NCI-H460 (cell line): Measurements from ENCODE around the gene BRIP1. TPM values are rescaled to one million over a fixed set of nuclear protein-coding genes. Genes with fewer than 3 reads are reported as not detected.
"Not testable (repeated sequence)": the region's sequence is repeated elsewhere in the genome, so short reads cannot be mapped to it uniquely, and the experiment has no call there.

Experiments used
- DNase-seq: peaks from one replicate; pipeline ENCODE4 v3.0.0-alpha.2; 2016; ENCODE audit warnings: low read depth; ENCODE audit errors: extremely low read depth
- total RNA-seq: library from RNA; depleted of rRNA; stranded (reverse); fragments of >200 nt; shearing (Covaris generic); gene quantifications from 2 replicates; pipeline ENCODE4 v1.2.3, GENCODE V29; 2014

Gene BRIP1
- total RNA-seq, 1 experiment from 2014 or later, result 4.8 TPM

DNA sequence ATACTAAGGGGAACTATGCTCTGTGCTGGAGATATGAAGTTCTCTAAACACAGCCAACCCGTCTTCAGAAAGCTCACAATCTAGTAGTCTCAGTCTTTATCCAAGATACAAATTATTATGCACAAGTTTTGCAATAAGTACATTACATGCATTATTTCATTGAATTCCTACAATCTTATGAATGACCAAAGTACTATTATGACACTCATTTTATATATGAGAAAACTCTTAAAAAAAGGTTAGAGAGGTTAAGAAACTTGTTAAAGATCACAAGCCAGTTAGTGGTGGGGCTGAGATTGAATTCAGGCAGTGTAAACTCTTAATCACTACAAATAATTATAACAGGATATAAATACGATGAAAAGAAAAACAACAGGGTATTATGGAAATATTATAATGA, 4.7 kb upstream of the BRIP1 start:
- no peak for DNase-seq

DNA sequence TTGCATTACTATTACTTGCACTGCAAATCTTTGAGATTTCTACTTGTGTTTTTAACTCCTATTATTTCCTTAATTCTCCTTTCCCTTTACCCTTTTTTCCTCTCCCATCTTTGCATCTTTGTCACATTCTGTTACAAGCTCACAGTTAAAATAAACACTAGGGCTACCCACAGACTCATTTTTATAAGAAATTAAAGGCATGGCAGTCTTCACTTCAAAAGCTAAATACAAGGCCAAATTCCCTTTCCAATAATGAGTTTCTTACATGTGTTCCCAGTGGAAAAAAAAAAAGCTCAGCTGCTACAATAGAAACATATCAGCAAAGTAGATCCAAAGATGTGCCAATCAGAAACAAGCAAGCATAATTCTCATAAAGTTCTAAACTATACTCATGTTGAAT, 3.7 kb upstream of the BRIP1 start:
- no peak for DNase-seq

DNA sequence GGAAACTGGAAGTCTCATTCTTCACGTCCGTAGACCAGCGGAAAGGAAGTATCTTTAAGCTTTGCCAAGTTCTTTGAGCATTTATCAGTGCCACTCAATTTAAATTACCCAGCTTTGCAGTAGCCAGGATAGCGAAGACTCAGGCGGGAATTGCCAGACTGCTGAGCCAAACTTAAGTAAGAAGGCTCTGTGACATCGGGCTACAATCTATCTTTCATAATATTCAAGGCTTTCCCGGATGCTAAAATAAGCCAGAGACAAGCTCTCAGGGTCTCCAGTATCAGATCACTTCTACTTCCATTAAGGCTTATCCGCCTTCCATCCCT, 436 bp upstream of the BRIP1 start:
- no peak for DNase-seq

DNA sequence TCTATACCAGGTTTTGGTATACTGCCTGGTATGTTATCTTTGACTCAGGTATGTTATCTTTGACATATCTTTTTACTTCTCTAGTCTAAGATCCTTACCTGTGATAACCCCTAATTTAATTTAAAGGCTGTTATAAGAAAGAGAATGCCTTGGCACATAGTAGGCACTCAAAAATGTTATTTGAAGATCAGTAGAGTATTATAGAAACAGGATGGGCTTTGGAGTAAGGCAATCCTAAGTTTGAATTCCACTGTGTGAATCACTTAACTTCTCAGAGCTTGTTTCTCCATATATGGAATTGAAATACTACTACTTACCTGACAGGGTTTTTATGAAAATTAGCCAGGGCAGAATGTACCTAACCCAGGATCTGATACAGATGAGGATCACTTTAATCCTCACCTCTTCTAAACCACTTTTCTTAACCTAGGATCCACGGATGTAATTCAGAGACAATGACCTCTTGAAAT, 1.2 kb downstream of the BRIP1 start:
- no peak for DNase-seq

DNA sequence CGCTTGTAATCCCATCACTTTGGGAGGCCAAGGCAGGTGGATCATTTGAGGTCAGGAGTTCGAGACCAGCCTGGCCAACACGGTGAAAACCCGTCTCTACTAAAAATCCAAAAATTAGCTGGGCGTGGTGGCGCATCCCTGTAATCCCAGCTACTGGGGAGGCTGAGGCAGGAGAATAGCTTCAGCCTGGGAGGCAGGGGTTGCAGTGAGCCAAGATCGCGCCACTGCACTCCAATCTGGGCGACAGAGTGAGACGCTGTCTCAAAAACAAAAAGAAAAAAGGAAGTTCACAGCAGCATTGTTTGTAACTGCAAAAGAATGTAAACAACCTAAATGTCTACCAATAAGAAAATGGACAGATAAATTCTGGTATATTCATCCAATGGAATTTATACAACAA, 2.9 kb downstream of the BRIP1 start:
- DNase-seq, result not testable (repeated sequence)

DNA sequence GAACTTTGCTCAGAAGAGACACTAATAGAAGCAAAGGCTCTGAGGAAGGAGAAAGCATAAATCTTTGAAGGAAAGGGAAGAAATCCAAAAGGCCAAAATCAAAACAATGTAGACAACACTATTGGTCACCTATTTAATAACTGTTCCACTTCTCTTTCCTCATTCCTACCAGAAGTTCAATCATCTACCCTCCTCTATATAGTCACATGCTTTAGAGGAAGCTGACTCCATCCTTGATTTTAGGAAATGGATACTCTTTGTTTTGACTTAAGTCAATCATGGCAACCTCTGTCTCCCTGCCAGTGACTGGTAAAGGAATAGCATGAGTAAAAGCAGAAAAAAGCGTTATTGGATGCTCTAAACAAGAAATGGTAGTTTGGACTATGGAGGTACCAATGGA, 7.3 kb downstream of the BRIP1 start:
- DNase-seq, result no peak

DNA sequence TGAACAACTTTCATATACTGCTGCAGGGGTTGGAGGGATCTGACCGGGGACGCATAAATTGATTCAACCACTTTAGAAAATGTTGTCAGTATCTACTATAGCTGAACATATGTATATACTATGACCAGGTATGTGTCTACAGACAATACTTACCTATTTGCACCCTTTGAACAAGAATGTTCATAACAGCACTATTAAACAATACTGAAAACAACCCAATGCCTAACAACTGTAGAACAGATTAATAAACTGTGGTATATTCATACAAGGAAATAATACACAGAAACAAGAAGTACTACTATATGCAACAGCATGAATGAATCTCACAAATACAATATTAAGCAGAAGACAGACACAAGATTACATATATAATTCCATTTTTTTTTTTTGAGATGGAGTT, 10.5 kb downstream of the BRIP1 start:
- no peak for DNase-seq

DNA sequence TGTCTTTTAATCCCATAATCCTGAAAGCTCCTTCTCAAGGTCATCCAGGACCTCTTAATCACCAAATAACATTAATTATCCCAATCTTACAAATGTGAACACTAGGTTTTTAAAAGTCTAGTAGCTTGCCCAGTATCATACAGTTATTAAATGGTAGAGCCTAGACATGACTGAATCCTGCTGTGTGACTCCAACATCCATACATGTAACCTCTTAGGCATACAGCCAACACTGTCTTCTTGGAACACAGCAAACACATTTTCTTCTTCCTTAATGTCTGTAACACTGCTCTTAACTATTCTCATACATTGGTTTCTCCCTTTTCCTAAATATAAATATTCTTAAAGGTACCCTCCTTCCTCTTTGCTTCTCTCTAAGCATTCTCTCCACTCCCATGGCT, 13.7 kb downstream of the BRIP1 start:
- DNase-seq, result no peak

DNA sequence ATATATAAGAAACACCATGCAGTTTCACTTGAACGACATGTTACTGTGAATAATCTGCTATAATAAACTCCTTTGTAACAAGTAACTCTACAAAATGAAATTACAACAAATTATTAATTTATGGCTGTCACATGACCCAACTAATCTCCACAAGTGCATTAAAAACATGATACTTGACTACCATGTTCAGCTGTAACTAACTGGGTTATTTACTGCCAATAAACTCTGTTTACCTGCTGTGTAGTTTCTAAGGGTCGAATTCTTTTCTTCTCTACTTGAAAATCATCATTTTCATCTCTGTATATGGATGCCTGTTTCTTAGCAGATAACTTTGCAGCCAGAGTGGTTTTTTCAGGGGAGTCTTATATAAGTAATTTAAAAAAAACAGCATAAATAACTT, 14.4 kb downstream of the BRIP1 start:
- no peak for DNase-seq

DNA sequence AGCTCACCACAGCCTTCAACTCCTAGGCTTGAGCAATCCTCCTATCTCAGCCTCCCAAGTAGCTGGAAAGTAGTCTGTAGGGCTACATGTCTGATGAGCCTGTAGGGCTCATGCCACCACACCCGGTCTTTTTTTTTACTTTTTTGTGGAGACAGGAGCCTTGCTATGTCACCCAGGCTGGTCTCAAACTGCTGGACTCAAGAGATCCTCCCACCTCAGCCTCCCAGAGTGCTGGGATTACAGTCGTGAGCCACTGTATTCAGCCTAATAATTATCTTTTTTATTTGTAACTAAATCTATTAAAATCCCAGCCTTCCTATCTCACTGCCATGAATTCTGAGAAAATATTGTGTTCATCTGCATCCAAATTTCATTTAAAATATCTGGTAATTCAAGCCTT, 15.1 kb downstream of the BRIP1 start:
- DNase-seq, result no peak

DNA sequence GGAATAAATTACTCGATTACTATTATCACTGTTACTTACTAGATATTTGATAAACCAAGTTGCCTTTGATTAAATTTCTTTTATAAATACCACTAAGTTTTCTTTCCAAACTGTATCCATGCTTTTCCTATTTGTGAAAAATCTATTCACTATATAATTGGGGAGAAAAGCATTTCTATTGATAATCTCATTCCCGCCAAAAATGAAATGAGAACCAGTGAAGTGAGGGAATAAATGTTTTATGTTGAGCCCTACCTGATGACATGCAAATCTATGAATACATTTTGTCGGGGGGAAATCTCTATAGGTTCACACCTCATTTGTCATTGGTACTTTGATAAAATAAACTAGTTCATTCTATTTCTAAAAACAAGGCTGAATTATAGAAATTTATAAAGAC, 15.7 kb downstream of the BRIP1 start:
- no peak for DNase-seq

DNA sequence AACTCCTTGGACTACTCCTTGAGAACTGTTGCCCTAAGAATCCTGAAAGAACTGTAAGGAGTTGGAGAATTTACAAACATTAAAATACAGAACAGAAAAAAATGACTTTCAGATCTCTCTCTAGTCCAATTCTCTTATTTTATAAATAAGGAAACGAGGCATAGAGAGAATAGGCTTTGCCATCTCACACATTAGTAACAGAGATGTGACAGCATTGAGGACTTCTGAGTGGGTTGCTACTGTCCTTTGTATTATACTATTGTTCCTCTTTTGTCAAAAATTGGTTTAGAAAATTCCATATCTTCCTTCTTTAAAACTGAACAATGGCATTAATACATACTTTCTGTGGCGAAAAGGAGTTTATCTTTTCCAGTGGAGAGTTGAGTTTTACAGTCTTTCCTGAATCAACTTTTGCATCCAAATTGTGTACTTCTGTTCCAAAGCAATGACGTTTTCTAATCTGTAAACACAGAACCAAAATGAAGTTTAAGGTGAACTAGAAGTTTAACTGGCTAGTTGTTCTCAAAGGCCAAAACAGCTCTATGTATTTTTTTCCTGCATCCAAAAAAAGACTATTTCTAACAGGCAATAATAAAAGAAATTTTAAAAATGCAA, 16.5 kb downstream of the BRIP1 start:
- no peak for DNase-seq

DNA sequence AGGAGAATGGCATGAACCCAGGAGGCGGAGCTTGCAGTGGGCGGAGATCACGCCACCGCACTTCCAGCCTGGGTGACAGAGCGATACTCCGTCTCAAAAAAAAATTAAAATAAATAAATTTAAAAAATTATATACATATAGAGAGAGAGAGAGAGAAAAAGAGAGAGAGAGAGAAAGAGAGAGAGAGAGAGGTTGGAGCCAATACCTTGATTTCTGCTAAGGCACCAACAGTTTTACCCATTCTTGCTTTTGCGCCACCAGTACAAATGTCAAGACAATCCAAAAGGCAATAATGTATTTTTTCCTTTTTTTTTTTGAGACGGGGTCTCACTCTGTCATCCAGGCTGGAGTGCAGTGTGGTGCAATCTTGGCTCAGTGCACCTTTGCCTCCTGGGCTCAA, 17.2 kb downstream of the BRIP1 start:
- DNase-seq, result no peak

DNA sequence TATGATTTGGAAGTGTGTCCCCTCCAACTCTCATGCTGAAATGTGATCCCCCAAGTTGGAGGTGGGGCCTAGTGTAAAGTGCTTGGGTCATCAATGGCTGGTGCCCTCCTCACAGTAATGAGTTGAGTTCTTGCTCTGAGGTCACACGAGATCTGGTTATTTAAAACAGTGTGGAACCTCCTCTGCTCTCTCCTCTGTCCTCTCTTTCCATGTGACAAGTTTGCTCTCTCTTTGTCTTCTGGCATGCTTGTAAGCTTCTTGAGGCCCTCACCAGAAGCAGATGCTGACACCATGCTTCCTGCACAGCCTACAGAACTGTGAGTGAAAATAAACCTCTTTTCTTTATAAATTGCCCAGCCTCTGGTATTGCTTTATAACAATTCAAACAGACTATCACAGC, 19.9 kb downstream of the BRIP1 start:
- no peak for DNase-seq

DNA sequence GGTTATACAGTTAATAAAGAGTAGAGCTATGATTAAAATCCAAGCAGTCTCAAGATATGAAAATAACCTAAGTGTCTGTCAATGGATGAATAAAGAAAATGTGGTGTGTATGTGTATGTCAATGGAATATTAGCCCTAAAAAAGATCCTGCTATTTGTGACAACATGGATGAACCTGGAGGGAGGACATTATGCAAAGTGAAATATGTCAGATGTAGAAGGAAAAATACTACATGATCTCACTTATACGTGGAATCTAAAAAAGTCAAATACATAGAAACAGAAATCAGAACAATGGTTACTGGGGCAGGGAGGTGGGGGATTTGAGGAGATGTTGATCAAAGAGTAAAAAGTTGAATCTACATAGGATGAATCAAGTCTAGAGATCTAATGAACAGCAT, 20.4 kb downstream of the BRIP1 start:
- DNase-seq, result no peak

DNA sequence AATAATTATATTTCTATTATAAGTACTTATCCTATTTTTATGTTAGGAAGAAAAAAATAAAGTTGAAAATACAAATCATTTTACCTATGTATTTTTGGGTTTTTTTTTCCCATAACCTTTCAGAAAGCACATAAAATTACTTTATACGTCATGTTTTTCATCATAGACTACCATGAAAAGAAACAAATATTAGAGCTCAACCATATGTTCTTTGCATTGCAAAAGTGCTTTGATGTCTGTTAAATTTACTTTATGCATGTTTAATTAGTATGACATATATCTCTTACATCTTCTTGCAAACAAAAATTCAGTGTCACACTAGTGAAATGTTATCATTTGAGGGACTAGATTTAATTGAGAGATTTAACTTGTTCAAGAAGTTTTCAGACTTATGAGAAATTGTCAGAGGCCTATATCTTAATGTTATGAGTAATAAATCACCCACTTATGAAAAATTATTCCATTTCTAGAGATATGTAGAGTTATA, 24.0 kb downstream of the BRIP1 start:
- DNase-seq, result no peak

DNA sequence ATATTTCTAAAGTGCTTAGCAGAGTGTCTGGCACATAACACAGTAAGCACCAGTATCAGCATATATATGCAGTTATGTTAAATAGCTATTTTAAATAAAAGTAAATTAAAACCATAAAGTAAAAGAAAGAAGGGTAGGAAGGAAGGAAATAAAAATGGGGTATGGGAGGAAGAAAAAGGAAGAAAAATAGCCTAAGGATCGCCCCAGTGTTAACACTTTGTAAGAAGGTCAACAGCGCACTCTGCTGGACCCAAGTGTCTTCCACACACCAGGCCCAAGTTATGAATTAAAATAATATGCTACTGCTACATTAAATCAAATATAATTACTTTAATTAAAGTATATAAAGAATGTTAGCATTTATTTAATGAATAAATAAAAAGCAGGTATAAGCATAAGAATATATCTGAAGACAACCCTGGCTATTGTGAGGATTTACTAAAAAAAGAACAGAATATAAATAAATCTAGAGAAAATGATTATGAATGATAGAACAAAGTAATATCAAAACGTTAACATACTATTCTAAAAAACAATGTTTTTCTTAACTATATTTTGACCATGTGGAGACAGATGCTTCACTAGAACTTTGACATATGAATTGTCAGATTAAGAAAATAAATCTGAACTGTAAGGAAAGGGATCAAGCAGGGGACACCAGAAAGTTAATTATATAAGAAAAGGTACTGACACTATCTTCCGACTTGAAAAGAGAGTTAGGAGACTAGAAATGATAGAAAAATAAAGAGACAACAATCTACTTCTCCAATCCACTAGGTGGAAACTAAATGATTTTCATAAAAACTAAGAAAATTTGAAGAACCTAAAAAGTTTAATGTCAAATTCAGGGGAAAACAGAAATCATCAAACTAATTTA, 25.9 kb downstream of the BRIP1 start:
- DNase-seq, result peak; percentile 74

DNA sequence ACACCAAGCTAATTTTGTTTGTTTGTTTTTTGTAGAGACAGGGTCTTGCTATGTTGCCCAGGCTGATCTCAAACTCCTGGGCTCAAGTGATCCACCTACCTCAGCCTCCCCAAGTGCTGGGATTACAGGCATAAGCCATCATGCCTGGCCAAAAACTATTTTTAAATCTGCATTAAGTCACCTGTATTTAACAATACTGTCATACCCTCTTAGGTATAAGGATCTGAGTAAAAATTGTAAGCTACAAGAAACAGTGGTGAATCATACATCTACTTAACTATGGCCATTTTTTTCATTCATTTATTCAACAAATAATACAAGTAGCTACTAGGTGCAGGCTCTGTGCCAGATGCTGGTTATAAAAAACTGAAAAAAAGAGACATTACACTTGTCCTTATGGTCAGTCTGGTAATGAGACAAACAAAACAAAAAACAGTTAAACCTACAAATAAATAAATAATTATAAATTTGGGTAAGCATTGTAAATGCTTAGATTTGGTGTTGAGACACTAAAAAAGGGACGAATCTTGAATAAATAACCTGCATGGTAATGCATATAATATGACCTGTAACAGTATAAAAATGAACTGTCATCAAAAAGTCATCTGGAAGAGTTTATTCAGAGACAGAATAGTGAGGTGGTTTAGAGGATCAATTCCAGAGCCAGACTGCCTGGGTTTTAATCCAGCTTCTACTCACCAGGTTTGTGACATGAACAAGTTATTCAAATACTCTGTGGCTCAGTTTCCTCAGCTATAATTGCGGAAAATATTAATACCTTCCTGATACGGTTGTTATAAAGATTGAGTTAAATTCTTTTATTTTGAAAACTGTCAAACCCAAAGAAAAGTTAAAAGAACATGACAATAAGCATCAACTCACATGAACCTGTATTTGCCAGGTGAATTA, 26.8 kb downstream of the BRIP1 start:
- DNase-seq, result no peak

DNA sequence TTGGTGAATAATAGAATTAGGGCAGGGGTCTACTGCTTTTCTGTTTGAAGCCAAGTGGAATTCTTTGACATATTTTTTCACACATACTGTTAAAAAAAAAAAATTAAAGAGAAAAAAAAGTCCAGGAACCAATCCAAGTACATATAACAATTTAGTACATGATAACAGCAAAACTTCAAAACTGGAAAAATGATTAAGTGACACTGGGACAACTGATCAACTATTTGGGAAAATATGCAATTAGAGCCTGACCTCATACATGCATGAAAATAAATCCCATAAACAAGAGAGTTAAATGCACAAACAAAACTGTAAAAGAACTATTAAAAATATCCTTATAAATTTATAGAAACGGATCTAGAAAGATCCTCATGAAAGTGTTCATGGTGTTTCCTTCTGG, 27.7 kb downstream of the BRIP1 start:
- no peak for DNase-seq

DNA sequence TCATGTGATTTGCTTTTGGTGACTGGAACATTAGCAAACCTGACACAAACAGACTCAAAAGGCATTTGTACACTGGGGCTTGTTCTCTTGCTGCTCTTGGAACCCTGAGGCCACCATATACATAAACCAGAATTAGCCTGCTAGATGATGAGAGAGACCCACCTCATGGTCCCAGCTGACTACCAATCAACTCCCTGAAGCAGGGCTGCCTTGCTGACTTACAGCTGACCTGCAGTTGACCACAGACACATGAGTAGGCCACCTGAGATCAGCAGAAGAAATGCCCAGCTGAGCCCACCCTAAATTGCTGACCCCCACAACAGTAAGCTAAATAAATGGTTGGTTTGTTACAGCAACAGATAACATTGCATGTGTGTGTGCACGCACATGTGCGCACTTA, 28.7 kb downstream of the BRIP1 start:
- no peak for DNase-seq

DNA sequence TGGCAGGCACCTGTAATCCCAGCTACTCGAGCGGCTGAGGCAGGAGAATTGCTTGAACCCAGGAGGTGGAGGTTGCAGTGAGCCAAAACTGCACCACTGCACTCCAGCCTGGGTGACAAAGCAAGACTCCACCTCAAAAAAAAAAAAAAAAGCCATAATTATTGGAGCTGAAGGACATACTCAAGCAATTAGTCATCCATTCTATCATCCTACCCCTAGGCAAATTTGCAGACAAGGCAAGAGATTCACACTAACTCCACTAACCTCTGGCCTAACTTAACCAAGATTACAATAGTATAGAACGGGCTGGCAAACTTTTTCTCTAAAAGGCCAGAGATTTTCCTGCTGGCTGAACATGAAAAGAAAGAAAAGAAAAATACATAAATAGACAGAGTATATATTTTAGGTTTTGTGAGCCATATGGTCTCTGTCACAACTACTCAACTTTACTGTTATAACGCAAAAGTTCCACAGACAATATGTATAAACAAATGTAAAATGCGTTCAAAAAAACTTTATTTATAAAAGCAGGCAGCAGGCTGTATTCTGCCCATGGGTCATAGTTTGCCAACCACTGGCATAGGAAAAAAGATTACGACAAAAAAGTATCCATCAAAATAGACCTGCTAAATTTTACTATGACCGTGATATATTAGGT, 29.7 kb downstream of the BRIP1 start:
- DNase-seq, result peak; percentile 40
